ENCODE data around the gene SPEG.

Gene SPEG

GRCh38 chr2:219483451-219484342 is 49.1 kb downstream of the SPEG start:
- DNase-seq: peak; percentile 33

- DNase-seq: peak; percentile 33
Measured at GRCh38 chr2:219484343-219485200, 49.9 kb downstream of the SPEG start.

GRCh38 chr2:219485201-219485580 is 50.5 kb downstream of the SPEG start:
- no peak for DNase-seq

GRCh38 chr2:219486380-219486959 is 51.8 kb downstream of the SPEG start:
- peak; percentile 23 for DNase-seq

GRCh38 chr2:219488149-219488843 is 53.7 kb downstream of the SPEG start:
- DNase-seq: no peak

GRCh38 chr2:219488844-219489194 is 54.2 kb downstream of the SPEG start:
- DNase-seq: no peak

- DNase-seq: no peak
Measured at GRCh38 chr2:219489315-219489714, 54.7 kb downstream of the SPEG start.

- no peak for DNase-seq
Measured at GRCh38 chr2:219490186-219490585, 55.5 kb downstream of the SPEG start.

- DNase-seq: no peak
Measured at GRCh38 chr2:219490600-219491130, 56.0 kb downstream of the SPEG start.

GRCh38 chr2:219491278-219491963 is 56.8 kb downstream of the SPEG start:
- DNase-seq: no peak

- DNase-seq: no peak
Measured at GRCh38 chr2:219492575-219492974, 57.9 kb downstream of the SPEG start.

- DNase-seq: no peak
Measured at GRCh38 chr2:219493086-219493485, 58.4 kb downstream of the SPEG start.

- no peak for DNase-seq
Measured at GRCh38 chr2:219494952-219495530, 60.4 kb downstream of the SPEG start.

GRCh38 chr2:219495531-219496122 is 61.0 kb downstream of the SPEG start:
- DNase-seq: peak; percentile 76

- DNase-seq: peak; percentile 41
Measured at GRCh38 chr2:219496247-219496824, 61.7 kb downstream of the SPEG start.

GRCh38 chr2:219496825-219497494 is 62.3 kb downstream of the SPEG start:
- DNase-seq: peak; percentile 41

- peak; percentile 40 for DNase-seq
Measured at GRCh38 chr2:219497495-219498279, 63.0 kb downstream of the SPEG start.

GRCh38 chr2:219498280-219499057 is 63.8 kb downstream of the SPEG start, which contains the start of gene GMPPA:
Gene GMPPA, plus strand, starts transcription at chr2:219498891. Its CDS starts 1,085 bp downstream, at chr2:219499976.
- DNase-seq: peak; percentile 96

GRCh38 chr2:219499058-219499307 is 64.3 kb downstream of the SPEG start:
- no peak for DNase-seq
